ENCODE data around the gene BRD3OS. TPM values are rescaled to one million over a fixed set of nuclear protein-coding genes. Genes with fewer than 3 reads are reported as not detected.

The BRD3OS gene
- total and polyA plus RNA-seq, 10 of the 15 experiments (the other 5 are each of a cell fraction or from before 2014, with no cell fraction given): 2.1 to 13.7 (median 10.7) TPM

DNA sequence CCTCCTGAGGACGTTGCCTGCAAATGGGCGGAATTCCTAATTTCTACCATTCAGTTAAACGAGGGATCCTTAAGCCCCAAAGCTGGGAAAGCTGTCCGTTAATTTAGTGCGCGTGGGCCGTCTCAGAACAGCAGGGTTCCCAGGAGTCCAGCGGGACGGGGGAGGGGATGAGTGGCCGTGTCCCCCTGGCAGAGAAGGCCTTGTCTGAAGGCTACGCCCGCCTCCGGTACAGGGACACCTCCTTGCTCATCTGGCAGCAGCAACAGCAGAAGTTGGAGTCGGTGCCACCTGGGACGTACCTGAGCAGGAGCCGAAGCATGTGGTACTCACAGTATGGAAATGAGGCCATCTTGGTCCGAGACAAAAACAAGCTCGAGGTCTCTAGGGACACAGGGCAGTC, 1.3 kb downstream of the BRD3OS start:
- Histone ChIP-seq H3K79me2 (ENCODE audit: control insufficient read depth, insufficient read depth, low read length) (no peaks in the 10 kb centered on the region), H2AFZ (ENCODE audit: control insufficient read depth, low read depth, low read length) (no peak overlapping the region), H4K20me1 (ENCODE audit: control insufficient read depth, insufficient read depth) (no peaks in the 10 kb centered on the region), H3K27me3 (replicated peaks in 1 of 2; ENCODE audit: control insufficient read depth in 2 of 2, insufficient read depth in 2 of 2, low read length in 1 of 2) (no peaks in the 10 kb centered on the region), H3K27ac (ENCODE audit: control insufficient read depth, insufficient read depth) (no peak overlapping the region), H3K9ac (ENCODE audit: control insufficient read depth, insufficient read depth, low read length) (0 out of 2 replicates have a peak overlapping the region, but pooled peaks have one; percentile 62), H3K4me3 (peak overlapping the region; percentile 89), H3K36me3 (ENCODE audit: control insufficient read depth in 2 of 2, insufficient read depth in 2 of 2, low read length in 1 of 2) (no peaks in the 10 kb centered on the region; a peak in 2 of 4 replicates), H3K4me1 (ENCODE audit: control insufficient read depth, insufficient read depth, low read length) (peaks cover 5% of the 10 kb centered on the region), H3K4me2 (ENCODE audit: control insufficient read depth, insufficient read depth) (peak overlapping the region; percentile 94), H3K9me3 (replicated peaks; ENCODE audit: control insufficient read depth, insufficient read depth, low read length) (no peaks in the 10 kb centered on the region)
- FAIRE-seq (no peak), ATAC-seq (no peak), DNase-seq (ENCODE audit: low read depth, low spot score) (no peak)
- CTCF ChIA-PET: interaction anchor here (0.6 kb wide), 1 partner anchor 587 kb away, joined by 3 read pairs; no protein-coding TSS in a partner anchor
- SMC1A ChIA-PET (ENCODE audit: uncharacterized antibody, unreplicated experiment): interaction anchor here (1.5 kb wide), 1 partner anchor 39 kb away, joined by 4 read pairs; no protein-coding TSS in a partner anchor
- RAD21 ChIA-PET (ENCODE audit: unreplicated experiment): interaction anchor here (2.3 kb wide), 1 partner anchor 109 kb away, joined by 7 read pairs; the partner anchor contains the start of gene WDR5
- WGBS (ENCODE audit: insufficient coverage, insufficient replicate concordance, low lambda C conversion rate, missing lambda C conversion rate): 85% methylated on average over 18 of the region's 18 CpGs
- POLR2A ChIA-PET: no interaction called here
- BruUV-seq (replicated peaks): no TSS peak
- intact Hi-C loops (cut with micrococcal nuclease; ENCODE audit: unreplicated experiment) (no loop called here), in situ Hi-C loops (cut with MboI) (no loop called here)
- TF ChIP-seq MEF2B (IDR thresholded peaks at IDR 0.05; ENCODE audit: partially characterized antibody, poor library complexity, severe bottlenecking) (no peak), TARDBP (IDR thresholded peaks at IDR 0.05; ENCODE audit: borderline replicate concordance) (no peak), EGR1 (IDR thresholded peaks at IDR 0.05; ENCODE audit: borderline replicate concordance in 1 of 2, low read depth in 2 of 2, low read length in 2 of 2) (no peak), ZBED1 (IDR thresholded peaks at IDR 0.05; ENCODE audit: borderline replicate concordance) (no peak), ZNF622 (IDR thresholded peaks at IDR 0.05) (no peak), ZNF207 (IDR thresholded peaks at IDR 0.05; ENCODE audit: borderline replicate concordance) (no peak), RB1 (IDR thresholded peaks at IDR 0.05; ENCODE audit: borderline replicate concordance) (no peak), BMI1 (IDR thresholded peaks at IDR 0.05; ENCODE audit: borderline replicate concordance) (no peak), ZNF24 (IDR thresholded peaks at IDR 0.05) (no peak), SUZ12 (IDR thresholded peaks at IDR 0.05; ENCODE audit: unreplicated experiment) (no peak), BACH1 (IDR thresholded peaks at IDR 0.05; ENCODE audit: borderline replicate concordance) (no peak), ESRRA (IDR thresholded peaks at IDR 0.05; ENCODE audit: low read length) (no peak), PAX8 (IDR thresholded peaks at IDR 0.05) (no peak), ZSCAN29 (IDR thresholded peaks at IDR 0.05) (no peak), GATAD2B (conservative IDR thresholded peaks at IDR 0.05; ENCODE audit: low read depth) (no peak)
- TF ChIP-seq, protein P1, sequence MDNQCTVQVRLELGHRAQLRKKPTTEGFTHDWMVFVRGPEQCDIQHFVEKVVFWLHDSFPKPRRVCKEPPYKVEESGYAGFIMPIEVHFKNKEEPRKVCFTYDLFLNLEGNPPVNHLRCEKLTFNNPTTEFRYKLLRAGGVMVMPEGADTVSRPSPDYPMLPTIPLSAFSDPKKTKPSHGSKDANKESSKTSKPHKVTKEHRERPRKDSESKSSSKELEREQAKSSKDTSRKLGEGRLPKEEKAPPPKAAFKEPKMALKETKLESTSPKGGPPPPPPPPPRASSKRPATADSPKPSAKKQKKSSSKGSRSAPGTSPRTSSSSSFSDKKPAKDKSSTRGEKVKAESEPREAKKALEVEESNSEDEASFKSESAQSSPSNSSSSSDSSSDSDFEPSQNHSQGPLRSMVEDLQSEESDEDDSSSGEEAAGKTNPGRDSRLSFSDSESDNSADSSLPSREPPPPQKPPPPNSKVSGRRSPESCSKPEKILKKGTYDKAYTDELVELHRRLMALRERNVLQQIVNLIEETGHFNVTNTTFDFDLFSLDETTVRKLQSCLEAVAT (IDR thresholded peaks at IDR 0.05): no peak
- TF ChIP-seq, protein P2, sequence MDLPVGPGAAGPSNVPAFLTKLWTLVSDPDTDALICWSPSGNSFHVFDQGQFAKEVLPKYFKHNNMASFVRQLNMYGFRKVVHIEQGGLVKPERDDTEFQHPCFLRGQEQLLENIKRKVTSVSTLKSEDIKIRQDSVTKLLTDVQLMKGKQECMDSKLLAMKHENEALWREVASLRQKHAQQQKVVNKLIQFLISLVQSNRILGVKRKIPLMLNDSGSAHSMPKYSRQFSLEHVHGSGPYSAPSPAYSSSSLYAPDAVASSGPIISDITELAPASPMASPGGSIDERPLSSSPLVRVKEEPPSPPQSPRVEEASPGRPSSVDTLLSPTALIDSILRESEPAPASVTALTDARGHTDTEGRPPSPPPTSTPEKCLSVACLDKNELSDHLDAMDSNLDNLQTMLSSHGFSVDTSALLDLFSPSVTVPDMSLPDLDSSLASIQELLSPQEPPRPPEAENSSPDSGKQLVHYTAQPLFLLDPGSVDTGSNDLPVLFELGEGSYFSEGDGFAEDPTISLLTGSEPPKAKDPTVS (IDR thresholded peaks at IDR 0.05; ENCODE audit: low read depth, low read length): no peak
- TF ChIP-seq, protein P3, sequence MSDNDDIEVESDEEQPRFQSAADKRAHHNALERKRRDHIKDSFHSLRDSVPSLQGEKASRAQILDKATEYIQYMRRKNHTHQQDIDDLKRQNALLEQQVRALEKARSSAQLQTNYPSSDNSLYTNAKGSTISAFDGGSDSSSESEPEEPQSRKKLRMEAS (IDR thresholded peaks at IDR 0.05; ENCODE audit: low read depth, low read length): no peak
- TF ChIP-seq, protein P4, sequence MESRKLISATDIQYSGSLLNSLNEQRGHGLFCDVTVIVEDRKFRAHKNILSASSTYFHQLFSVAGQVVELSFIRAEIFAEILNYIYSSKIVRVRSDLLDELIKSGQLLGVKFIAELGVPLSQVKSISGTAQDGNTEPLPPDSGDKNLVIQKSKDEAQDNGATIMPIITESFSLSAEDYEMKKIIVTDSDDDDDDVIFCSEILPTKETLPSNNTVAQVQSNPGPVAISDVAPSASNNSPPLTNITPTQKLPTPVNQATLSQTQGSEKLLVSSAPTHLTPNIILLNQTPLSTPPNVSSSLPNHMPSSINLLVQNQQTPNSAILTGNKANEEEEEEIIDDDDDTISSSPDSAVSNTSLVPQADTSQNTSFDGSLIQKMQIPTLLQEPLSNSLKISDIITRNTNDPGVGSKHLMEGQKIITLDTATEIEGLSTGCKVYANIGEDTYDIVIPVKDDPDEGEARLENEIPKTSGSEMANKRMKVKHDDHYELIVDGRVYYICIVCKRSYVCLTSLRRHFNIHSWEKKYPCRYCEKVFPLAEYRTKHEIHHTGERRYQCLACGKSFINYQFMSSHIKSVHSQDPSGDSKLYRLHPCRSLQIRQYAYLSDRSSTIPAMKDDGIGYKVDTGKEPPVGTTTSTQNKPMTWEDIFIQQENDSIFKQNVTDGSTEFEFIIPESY (IDR thresholded peaks at IDR 0.05): no peak

Data from GM12878 (cell line).